ENCODE results near the gene CRB2.
"Not testable (repeated sequence)": the region's sequence is repeated elsewhere in the genome, so short reads cannot be mapped to it uniquely, and the experiment has no call there.

Gene CRB2

DNA sequence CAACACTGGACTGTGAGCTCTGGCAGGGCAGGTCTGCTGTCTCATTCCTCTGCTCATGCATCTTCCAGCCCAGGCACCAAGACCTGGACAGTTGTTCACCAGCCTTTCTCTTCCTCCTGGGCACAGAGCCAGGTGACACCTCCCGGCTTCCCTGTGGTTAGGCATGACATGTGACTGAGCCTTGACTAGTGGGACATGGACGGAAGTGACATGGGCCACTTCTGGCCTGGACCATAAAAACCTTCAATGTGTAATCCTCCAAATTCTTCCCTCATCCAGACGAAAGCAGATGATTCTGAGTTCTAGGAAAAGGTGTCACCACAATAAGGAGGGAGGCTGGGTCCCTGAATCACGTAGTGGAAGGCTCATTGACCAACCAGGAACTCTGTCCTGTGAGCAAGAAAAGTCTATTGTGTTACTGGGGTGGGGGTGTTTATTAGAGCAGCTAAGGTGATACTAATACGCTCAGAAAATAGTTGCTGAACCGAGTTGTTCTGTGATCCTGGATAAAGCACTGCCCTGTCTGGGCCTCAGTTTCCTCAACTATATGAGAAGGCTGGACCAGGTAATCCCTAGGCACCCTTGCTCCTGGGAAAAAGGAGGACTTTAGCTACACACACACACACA lies 26.6 kb upstream of the CRB2 start:
- no peak for DNase-seq

DNA sequence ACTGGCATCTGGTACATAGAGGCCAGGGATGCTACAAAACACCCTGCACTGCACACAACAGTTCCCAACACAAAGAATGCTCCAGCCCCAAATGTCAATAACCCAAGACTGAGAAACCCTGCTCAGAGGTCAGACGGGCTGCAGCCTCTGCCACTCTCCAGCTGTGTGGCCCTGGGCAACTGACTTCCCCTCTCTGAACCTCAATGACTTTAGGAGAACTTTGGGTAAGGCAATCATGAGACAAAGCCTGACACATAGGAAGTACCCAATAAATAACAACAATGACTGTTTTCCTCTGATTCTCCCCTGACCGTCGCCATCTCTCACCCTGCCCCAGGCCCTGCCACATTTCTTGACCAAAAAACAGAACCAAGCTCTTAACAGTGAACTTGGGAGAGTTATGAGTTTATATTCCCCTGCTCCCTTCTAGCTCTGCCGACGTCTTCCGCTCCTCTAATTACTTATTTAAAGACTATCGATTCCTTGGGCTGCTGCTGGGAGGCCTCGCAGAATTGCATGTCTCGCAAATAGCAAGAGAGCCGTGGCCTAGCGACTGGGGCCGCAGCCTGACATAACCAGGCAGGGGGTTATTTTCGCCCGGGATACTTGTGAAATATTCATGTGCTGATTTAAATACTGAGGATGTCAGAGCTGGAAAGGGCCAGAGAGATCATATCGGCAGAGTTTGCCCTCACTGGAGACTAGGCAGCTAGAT lies 24.5 kb upstream of the CRB2 start:
- DNase-seq, result no peak

- not testable (repeated sequence) for DNase-seq
These were observed 22.8 kb upstream of the CRB2 start for GRCh38 chr9:123333058-123333669.

- no peak for DNase-seq
These were observed 21.4 kb upstream of the CRB2 start for GRCh38 chr9:123334639-123335038.

- DNase-seq, result no peak
These were observed 20.6 kb upstream of the CRB2 start for GRCh38 chr9:123335193-123335985.

DNA sequence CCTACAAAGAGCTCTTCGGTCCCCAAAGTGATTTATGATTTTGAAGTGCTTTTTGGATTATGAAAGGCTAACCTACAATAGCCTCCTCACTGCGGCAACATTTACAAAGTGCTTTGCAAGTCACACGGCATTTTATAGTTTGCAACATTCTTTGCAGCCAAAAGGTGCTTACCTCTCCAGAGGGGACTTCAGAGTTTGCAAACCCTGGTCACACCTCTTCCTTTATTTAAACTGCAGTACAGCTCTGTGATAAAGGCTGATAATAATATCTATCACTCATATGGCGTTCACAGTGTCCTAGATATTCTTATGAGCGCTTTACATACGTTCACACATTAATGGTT lies 20.0 kb upstream of the CRB2 start:
- no peak for DNase-seq

DNA sequence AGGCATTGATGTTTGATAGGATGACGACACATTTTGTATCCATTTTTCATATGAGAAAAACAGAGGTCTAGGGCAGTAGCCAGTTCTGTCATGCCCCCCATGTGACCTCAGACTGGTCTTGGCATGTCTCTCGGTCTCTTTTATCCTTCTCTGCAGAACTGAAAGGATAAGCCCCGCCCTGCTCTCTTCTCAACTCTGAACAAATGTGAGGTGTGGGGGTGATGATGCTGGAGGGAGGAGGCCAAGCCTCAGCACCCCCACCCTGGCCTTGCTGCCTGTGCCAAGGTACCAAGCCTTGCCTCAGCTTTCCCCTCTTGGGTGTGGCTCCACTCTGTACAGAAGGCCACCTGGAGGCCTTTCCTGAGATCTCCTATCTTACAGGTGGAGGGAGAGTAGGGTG lies 19.5 kb upstream of the CRB2 start:
- no peak for DNase-seq

DNA sequence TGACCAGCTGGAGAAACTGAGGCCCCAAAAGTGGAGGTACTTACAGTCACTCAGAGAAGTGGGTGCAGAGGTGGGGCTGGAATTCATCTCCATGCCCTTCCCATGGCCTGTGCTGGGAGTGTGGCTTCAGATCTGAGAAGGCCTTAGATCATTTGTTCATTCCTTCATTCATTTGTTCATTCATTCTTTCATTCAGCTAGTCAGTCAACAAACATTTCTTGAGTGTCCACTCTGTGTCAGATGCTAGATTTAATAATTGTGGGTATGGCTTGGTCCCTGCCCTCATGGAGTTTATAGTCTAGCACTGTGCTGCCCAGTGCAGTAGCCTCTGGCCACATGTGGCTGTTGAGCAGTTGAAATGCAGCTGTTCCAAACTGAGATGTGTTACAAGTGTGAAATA lies 19.0 kb upstream of the CRB2 start:
- DNase-seq, result no peak

DNA sequence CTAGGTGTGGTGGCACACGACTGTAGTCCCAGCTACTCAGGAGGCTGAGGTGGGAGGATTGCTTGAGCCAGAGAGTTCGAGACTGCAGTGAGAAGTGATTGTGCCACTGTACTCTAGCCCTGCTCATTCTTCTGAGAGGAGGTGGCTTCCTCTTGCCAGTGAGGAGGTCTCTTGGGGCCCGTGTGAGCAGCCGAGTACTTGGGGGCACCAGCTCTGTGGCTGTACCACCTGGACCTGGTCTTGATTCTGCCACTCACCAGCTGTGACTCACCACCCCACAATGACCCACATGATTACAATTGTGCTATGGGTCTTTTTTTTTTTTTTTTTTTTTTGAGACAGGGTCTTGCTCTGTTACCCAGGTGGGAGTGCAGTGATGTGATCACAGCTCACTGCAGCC lies 18.0 kb upstream of the CRB2 start:
- DNase-seq, result no peak

DNA sequence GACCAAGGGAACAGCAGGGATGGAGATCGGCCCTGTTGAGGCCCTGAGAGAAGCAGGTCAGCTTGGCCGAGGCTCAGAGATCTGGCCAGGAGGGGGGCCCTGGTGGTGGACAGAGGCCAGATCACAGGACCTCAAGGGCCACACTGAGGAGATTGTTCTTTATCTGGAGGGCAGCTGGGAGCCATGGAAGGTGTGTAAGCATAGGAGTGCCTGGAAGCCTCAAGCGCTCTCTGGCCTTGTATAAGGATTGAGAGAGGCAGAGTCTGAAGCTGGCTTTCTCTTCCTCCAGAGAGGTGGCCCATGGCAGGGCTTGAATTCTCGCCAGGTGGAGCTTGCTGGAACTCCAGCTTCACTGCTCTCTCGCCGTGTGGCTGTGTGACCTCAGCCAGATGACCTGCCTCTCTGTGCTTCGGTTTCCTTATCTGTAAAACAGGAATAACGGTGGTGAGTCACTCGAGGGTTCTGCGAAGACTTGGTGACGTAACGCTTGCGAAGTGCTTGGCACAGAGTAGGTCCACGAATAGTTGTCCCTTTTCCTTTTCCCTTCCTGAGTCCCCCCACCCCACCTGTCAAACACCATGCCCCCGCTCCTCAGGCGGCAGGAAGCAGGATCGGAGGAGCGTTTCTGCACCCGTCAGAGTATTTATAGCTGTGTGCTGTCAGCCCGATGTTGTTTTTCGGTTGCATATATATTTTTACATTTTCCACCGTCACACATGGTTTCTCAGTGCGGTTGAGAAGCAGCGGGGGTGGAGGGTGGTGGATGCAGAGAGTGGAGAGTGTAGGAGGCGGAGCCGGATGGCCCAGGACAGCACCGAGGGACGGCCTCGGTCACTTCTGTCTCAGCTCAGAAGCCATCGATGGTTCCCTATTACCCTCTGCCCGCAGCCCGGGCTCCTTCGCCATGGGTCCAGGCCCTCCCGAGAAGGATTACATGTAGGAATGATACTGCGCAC lies 17.0 kb upstream of the CRB2 start:
- DNase-seq, result no peak

GRCh38 chr9:123339666-123340510 lies 16.1 kb upstream of the CRB2 start:
- no peak for DNase-seq

- no peak for DNase-seq
These were observed 14.2 kb upstream of the CRB2 start for GRCh38 chr9:123341816-123342215.

- DNase-seq, result no peak
These were observed 13.8 kb upstream of the CRB2 start for GRCh38 chr9:123342247-123342646.

DNA sequence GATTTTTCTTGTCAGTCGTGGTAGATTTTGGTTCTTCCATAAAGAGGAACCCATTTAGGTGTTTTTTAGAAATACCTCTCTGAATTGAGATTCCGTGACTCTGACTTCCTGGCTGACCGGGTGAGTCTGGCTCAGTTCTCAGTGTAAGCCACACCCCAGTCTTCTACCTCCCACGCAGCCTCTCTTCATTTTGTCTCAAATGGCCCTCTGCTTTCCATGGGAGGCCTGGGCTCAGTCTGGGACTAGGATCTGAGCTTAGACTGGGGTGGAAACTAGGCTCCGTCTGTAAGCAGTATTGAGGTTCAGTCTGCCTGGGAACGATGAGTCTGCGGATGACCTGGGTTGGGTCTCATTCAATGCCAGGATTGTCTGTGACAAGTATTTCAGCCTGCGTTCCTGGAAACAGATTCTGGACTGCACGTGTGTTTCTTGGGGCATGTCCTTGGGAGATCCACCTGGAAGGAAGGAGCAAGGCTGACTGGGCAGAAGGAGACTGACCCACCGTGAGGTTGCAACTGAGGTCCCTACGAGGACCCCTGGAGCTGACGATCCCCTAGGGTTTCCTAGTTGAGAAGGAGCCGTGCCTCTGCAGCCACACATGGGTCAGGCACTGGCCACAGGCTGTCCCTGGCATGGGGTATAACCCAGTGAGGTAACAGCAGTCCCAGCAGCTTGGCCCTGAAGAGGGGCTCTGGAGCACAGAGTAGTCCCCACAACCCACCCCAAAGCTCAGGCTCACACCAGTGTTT lies 12.4 kb upstream of the CRB2 start:
- no peak for DNase-seq

DNA sequence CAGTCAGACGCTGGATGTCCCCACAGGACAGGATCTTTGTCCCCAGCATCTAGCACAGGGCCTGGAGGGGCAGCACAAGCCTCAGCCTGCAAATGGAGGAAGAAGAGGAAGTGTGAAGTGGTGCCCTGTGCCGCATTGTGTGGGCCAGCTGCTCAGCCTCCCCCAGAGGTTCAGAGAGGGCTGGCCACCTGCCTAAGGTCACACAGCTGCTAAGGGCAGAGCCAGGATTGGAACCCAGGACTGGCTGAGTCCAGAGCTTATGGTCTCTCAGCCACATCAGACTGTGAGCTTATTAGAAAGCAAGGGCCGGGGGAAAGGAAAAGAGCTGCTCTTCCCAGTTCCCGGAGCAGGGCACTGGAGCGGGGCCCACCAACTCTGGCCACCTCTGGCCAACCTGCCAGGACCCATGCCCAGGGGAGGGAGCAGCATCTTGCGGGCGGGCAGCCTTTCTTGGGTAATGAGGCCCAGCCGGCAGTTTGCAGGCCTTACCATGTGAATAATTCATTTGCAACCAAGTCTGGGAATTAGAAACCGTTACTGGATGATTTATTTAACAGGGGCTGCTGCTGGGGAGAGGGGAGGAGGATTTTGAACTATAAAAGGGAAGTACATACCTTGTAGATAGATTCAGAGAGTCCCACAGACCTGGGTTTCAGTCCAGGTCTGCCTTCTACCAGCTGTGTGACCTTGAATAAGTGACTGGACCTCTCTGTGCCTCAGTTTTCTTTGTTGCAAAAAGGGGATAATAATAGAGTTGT lies 11.6 kb upstream of the CRB2 start:
- no peak for DNase-seq

DNA sequence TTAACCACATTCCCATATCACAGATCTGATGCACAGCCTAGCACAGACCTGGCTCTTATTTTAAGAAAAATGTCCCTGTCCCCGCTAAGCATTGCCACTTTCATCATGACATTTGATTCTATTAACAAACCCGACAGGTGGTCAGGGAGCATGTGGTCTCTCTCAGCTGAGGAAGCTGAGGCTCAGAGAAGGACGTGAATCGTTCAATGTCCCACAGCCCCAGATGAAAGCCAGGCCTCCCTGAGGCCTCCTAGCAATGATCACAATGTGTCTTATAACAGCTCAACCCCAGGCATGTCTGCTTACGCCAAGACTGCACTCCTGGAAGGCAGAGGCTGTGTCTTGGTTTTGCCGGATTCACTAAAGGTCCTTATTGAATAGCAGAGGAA lies 10.4 kb upstream of the CRB2 start:
- DNase-seq, result no peak

- no peak for DNase-seq
These were observed 10.0 kb upstream of the CRB2 start for GRCh38 chr9:123346026-123346425.

DNA sequence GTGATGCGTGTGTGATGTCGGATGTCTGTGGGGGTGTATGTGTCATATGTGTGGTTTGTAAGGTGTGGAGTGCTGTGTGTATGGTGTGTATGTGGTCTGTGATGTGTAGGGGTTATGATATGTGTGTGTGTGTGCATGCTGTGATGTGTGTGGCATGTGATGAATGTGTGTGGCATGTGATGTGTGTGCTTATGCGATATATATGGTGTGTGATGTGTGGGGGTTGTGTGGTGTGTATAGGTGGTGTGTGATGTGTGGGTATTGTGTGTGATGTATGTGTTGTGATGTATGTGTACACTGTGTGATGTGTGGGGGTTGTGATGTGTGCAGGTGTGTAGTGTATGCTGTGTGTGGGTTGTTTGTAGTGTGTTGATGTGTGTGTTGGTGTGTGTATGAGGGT lies 9.2 kb upstream of the CRB2 start:
- no peak for DNase-seq

DNA sequence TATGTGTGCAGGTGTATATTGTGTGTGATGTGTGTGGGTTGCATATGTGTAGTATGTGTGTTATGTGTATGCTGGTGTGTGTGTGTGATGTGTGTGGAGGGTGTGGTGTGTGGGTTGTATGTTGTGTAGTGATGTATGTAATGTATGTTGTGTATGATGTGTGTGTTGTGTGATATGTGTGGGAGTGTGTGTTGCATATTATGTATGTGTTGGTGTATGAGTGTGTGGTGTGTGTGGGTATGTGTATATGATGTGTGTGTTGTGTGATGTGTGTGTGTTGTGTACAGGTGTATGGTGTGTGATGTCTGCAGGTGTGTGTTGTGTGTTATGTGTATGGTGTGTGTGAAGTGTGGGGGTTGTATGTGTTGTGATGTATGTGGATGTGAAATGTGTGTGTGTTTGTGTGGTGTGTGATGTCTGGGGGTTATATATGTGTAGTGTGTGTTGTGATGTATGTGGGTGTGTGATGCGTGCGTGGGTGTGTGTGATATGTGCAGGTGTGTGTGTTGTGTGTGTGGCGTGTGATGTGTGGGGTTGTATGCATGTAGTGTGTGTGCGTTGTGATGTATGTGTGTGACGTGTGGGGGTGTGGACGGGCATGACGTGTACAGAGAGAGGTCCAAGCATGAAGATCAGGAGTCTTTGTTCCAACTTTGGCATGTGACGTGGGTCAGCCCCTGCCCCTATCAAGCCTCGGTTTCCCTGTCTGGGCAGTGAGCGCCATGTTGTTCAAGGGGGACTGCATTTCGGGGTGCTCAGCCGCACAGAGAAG lies 8.5 kb upstream of the CRB2 start:
- DNase-seq, result no peak
